Thymus (tissue), 11 donors: Measurements from ENCODE around the gene EIF2S3. TPM values are rescaled to one million over a fixed set of nuclear protein-coding genes. Genes with fewer than 3 reads are reported as not detected.

Experiments
- DNase-seq, 9 donors: peaks; one replicate each; pipeline ENCODE4 v3.0.0-alpha.2; 2013; ENCODE audit warnings: low spot score in 9 of 9, low read depth in 6 of 9, missing footprints in 1 of 9
- H3K27ac ChIP-seq, 2 donors: one replicate each; pipeline ENCODE4 v1.5.1; 2013; ENCODE audit warnings: control low read depth in 1 of 2, low read depth in 1 of 2, low read length in 1 of 2, mild to moderate bottlenecking in 1 of 2, moderate library complexity in 1 of 2
- H3K27me3 ChIP-seq, 2 donors: one replicate each; pipeline ENCODE4 v1.5.1; 2013; ENCODE audit warnings: low read length in 1 of 2; ENCODE audit not compliant: control insufficient read depth in 2 of 2, insufficient read depth in 1 of 2
- H3K36me3 ChIP-seq, 2 donors: one replicate each; pipeline ENCODE4 v1.5.1; 2013; ENCODE audit warnings: low read length in 1 of 2, mild to moderate bottlenecking in 1 of 2, moderate library complexity in 1 of 2; ENCODE audit not compliant: control insufficient read depth in 2 of 2, insufficient read depth in 2 of 2
- H3K4me1 ChIP-seq, 2 donors: one replicate each; pipeline ENCODE4 v1.5.1; 2013; ENCODE audit warnings: low read length in 2 of 2; ENCODE audit not compliant: control insufficient read depth in 2 of 2, insufficient read depth in 2 of 2
- H3K4me3 ChIP-seq, 2 donors: one replicate each; pipeline ENCODE4 v1.5.1; 2013; ENCODE audit warnings: low read length in 2 of 2, control low read depth in 1 of 2, mild to moderate bottlenecking in 1 of 2
- H3K9me3 ChIP-seq, 2 donors: one replicate each; pipeline ENCODE4 v1.5.1; 2013; ENCODE audit warnings: low read length in 1 of 2, mild to moderate bottlenecking in 1 of 2; ENCODE audit not compliant: control insufficient read depth in 2 of 2, insufficient read depth in 1 of 2
- WGBS: extraction: QIAGEN DNeasy Blood & Tissue Kit; methylation state at CpG from one replicate; pipeline ENCODE4 v1.1.7; 2013; 5-methylcytosine and 5-hydroxymethylcytosine counted together
- polyA plus RNA-seq: library from polyadenylated mRNA; stranded (reverse); fragments of 200-250 nt; gene quantifications from one replicate; pipeline ENCODE4 v1.2.3, GENCODE V29; 2013
- total RNA-seq: library from RNA; stranded (reverse); fragments of 120-200 nt; gene quantifications from one replicate; pipeline ENCODE4 v1.2.4, GENCODE V29; 2013
- donor health status: healthy.

The EIF2S3 gene
- total and polyA plus RNA-seq, 2 donors: 89.2 to 168 TPM

DNA sequence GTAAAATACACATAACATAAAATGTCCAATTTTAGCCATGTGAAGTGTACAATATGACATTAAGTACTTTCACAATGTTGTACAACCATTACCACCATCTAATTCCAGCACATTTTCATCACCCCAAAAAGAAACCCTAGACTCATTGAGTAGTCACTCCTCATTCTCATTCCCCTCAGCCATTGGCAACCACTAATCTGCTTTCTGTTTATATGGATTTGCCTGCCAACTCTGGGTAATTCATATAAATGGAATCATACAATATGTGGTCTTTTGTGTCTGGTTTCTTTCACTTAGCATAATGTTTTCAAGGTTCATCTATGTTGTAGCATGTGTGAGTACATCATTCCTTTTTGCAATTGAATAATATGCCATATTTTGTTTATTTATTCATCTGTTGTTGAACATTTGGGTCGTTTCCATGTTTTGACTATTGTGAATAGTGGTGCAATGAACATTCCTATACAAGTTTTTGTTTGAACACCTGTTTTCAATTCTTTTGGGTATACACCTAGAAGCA is 43.0 kb downstream of the EIF2S3 start:
- no peak for DNase-seq
- Histone ChIP-seq H3K4me3 (no peak overlapping the region), H3K9me3 (no peaks in the 10 kb centered on the region), H3K27me3 (no peaks in the 10 kb centered on the region), H3K27ac (no peak overlapping the region), H3K36me3 (no peaks in the 10 kb centered on the region), H3K4me1 (no peaks in the 10 kb centered on the region)
- 93% methylated on average over 1 of the region's 1 CpG for WGBS

DNA sequence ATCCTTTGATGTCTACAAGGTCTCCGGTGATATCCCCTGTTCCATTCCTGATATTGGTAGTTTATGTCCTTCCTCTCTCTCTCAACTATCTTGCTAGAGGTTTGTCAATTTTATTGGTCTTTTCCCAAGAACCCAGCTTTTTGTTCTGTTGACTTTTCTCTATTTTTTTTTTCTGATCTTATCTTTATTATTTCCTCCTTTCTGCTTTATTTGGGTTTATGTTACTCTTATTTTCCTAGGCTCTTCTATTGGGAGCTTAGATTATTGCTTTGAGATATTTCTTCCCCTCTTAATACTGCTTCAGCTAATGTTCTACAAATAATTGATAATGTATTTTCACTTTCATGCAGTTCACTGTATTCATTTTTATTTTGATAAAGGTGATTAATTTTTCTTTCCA is 44.2 kb downstream of the EIF2S3 start:
- Histone ChIP-seq H3K27ac (no peak overlapping the region), H3K4me1 (no peaks in the 10 kb centered on the region)
- 94% methylated on average over 1 of the region's 1 CpG for WGBS

DNA sequence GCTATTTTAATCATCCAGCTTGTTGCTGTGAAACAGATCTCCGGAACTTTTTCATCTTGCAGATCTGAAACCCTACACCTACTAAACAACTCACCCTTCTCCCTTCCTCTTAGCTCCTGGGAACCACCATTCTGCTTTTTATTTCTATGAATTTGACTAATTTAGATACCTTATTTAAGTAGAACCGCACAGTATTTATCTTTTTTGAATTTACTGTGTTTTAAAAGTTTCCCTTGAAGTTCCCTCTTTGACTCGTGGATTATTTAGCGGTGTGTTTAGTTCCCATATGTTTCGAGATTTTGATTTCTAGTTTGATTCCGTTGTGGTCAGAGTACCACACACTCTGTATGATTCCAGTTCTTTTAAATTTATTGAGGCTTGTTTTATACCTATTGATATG is 44.6 kb downstream of the EIF2S3 start:
- Histone ChIP-seq H3K27ac (no peak overlapping the region), H3K4me3 (no peak overlapping the region), H3K9me3 (no peaks in the 10 kb centered on the region), H3K4me1 (no peaks in the 10 kb centered on the region), H3K27me3 (no peaks in the 10 kb centered on the region), H3K36me3 (no peaks in the 10 kb centered on the region)
- DNase-seq: no peak
- WGBS: 95% methylated on average over 6 of the region's 6 CpGs

More for the DNA sequence above, 44.2 kb downstream of the EIF2S3 start:
- DNase-seq: no peak
- Histone ChIP-seq H3K27me3 (no peaks in the 10 kb centered on the region), H3K36me3 (no peaks in the 10 kb centered on the region), H3K4me3 (no peak overlapping the region), H3K9me3 (no peaks in the 10 kb centered on the region)

DNA sequence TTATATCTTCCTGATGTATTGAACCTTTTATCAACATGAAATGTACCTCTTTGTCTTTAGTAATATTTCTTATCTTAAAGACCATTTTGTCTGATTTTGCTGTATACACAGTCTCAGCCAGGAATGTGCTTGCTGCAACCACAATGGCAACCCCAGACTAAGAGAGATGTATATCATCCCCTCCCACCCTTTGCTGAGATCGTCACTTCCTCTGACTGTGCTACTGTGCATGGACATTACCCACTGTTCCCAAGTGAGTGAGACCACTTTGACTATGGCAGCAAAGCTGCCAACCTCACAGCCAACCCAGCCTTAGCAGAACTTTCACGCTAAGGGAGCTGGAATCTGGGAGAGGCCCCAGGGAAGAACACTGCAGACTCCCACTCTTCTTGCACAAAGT is 46.0 kb downstream of the EIF2S3 start:
- H3K4me3 ChIP-seq: no peak overlapping the region
- H3K27ac ChIP-seq: no peak overlapping the region
- 58% methylated on average over 2 of the region's 2 CpGs for WGBS
- no peaks in the 10 kb centered on the region for H3K36me3 ChIP-seq
- H3K4me1 ChIP-seq: no peaks in the 10 kb centered on the region
- peak in 2 of 9 donors; percentile 8 to 18 for DNase-seq
- no peaks in the 10 kb centered on the region for H3K27me3 ChIP-seq
- no peaks in the 10 kb centered on the region for H3K9me3 ChIP-seq

DNA sequence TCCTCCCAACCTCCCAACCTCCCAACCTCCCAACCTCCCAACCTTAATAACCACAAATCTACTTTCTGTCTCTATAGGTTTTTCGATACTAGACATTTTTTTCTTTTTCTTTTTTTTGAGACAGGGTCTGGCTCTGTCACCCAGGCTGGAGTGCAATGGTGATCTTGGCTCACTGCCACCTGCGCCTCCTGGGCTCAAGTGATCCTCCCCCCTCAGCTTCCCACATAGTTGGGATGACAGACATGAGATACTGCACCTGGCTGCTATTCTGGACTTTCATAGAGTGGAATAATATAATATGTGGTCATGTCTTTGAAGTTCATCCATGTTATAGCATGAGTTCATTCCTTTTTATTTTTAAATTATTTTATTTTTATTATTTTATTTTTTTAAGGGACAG is 55.3 kb downstream of the EIF2S3 start:
- no peak for DNase-seq
- WGBS: 88% methylated on average over 2 of the region's 2 CpGs

DNA sequence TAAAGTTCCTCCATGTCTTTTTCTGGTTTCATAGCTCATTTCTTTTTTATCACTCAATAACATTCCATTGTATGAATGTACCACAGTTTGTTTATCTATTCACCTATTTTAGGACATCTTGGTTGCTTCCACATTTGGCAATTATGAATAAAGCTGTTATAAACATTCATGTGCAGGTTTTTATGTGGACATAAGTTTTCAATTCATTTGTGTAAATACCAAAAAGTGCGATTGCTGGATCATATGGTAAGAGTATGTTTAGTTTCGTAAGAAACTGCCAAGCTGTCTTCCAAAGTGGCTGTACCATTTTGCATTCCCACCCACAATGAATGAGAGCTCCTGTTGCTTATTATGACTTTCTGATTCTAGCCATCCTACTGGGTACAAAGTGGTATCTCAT is 58.4 kb downstream of the EIF2S3 start:
- H3K9me3 ChIP-seq: no peaks in the 10 kb centered on the region
- H3K27ac ChIP-seq: no peak overlapping the region
- no peaks in the 10 kb centered on the region for H3K27me3 ChIP-seq
- 95% methylated on average over 2 of the region's 2 CpGs for WGBS
- H3K36me3 ChIP-seq: no peaks in the 10 kb centered on the region
- no peak for DNase-seq
- H3K4me1 ChIP-seq: no peaks in the 10 kb centered on the region
- no peak overlapping the region for H3K4me3 ChIP-seq

More for the DNA sequence above, 55.3 kb downstream of the EIF2S3 start:
- Histone ChIP-seq H3K9me3 (no peaks in the 10 kb centered on the region), H3K4me3 (no peak overlapping the region), H3K36me3 (no peaks in the 10 kb centered on the region), H3K27ac (no peak overlapping the region), H3K4me1 (no peaks in the 10 kb centered on the region), H3K27me3 (no peaks in the 10 kb centered on the region)

DNA sequence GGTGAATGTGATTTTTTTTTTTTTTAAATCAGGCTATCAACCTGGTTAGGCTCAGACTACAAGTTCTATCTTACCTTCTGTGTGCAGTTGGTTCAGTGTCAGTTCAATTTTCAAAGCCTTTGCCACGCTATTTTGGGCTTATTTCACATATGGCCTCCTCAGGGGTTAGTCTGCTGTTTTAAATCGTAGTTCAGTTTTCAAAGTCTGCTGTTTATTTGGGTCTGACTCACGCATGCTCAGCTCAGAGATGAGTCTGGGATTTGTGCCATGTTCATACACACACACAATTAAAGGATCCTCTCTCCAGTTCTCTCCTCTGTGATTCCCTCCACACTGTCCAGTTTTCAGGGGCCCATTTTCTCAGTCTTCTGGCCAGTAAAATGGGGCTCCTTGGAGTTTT is 62.5 kb downstream of the EIF2S3 start:
- Histone ChIP-seq H3K27ac (no peak overlapping the region), H3K4me1 (no peaks in the 10 kb centered on the region), H3K4me3 (no peak overlapping the region), H3K27me3 (peaks cover 0 to 2% of the 10 kb centered on the region in 2 donors), H3K9me3 (no peaks in the 10 kb centered on the region), H3K36me3 (no peaks in the 10 kb centered on the region)
- DNase-seq: no peak
- 93% methylated on average over 3 of the region's 3 CpGs for WGBS

DNA sequence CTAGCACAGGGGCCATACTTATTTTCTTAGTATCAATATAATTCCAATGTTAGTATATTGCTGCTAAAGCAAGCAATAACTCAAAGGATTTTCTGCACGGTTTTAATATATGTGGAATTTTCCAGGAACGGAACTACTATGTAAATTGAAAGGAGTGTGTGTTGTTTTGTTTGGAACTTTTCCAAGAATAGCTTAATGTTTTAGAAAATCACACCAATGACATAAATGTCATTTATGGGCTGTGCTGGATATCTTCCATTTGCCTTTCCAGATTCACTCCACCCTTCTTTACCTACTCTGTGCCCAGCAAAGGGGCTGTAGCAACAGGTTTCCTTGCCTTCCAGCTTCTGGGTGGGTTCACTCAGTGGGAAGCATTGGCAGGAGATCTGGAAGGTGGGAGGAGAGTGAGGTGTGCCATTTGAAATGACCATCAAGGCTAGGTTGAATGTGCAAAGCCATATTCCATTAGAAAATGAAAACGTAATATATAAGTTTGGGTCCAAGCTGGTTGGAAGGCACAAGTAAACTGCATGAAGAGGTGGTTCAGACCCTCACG is 69.6 kb downstream of the EIF2S3 start:
- no peak overlapping the region for H3K4me3 ChIP-seq
- no peaks in the 10 kb centered on the region for H3K36me3 ChIP-seq
- H3K4me1 ChIP-seq: no peaks in the 10 kb centered on the region
- no peaks in the 10 kb centered on the region for H3K9me3 ChIP-seq
- no peak for DNase-seq
- peaks cover 0 to 6% of the 10 kb centered on the region in 2 donors for H3K27me3 ChIP-seq
- WGBS: 92% methylated on average over 4 of the region's 4 CpGs
- H3K27ac ChIP-seq: no peak overlapping the region

DNA sequence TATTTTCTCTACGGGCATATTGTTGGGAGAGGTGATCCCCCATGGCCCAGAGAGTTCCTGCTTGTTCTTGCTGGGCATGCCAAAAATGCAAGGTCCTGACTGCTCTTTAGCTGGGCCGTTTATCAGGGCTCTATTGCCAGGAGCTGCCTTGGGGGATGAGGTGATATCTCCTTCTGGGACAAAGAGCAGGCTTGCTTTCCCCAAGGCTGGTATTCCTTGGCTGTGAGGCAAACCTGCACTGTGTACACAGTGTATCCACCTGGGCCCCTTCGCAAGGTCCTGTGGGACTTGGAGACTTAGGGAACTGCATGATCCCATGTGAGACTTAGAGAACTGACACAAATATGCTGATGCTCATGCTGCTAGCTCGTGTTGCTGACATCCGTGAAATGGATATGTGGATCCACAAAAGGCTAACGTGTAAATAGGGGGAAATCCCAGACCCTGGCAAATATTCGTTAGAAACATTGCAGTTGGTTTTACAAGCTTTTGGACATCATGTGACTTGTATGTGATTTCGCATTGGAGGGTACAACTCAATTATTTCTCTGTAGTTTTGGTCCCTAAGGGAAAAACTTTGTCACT is 70.4 kb downstream of the EIF2S3 start:
- Histone ChIP-seq H3K9me3 (no peaks in the 10 kb centered on the region), H3K27me3 (peaks cover 0 to 6% of the 10 kb centered on the region in 2 donors), H3K36me3 (no peaks in the 10 kb centered on the region), H3K4me1 (no peaks in the 10 kb centered on the region), H3K27ac (no peak overlapping the region), H3K4me3 (no peak overlapping the region)
- WGBS: 93% methylated on average over 8 of the region's 8 CpGs
- DNase-seq: no peak
